ENCODE data around the gene DPYD.

DNA sequence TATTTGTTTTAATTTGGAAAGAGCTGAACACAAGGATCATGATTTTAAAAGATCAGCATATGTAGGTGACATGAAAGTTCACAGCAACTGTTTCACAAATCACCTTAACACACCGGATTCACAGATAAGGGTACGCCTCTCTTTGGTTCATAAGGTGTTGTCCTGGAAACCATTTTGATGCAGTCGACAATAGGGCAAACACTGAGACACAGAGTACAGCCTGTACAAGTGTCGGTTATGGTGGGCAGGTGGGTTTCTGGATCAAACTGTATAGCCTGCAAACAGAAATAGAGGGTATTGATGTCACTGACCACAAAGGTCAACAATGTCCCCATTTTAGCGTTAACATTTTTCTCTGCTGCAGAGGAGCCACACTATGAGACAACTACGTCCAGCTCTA is 842.0 kb downstream of the DPYD start:
- TF ChIP-seq RAD21 (IDR thresholded peaks at IDR 0.05; ENCODE audit: insufficient read depth, low read depth, low read length) (no peak), ATF7 (IDR thresholded peaks at IDR 0.05; ENCODE audit: low read depth) (no peak), POLR2AphosphoS5 (IDR thresholded peaks at IDR 0.05; ENCODE audit: low read length) (no peak)

Measured in GM12878 (cell line).